Prostate gland (tissue), 2 donors: ENCODE results near the gene C20orf96. TPM values are rescaled to one million over a fixed set of nuclear protein-coding genes. Genes with fewer than 3 reads are reported as not detected.
A peak's percentile ranks its signal among the peaks of the same experiment; 100 is the strongest.
"Not testable (repeated sequence)": the region's sequence is repeated elsewhere in the genome, so short reads cannot be mapped to it uniquely, and the experiment has no call there.

ENCODE experiments used
- DNase-seq: peaks from one replicate; pipeline ENCODE4 v3.0.0-alpha.2; 2019; ENCODE audit warnings: low spot score
- H3K27ac ChIP-seq, 2 donors: fragments of 200-600 bp; sonication (generic); 2 replicates each; pipeline ENCODE4 v1.5.1; 2017 to 2019
- H3K27me3 ChIP-seq: fragments of 200-600 bp; sonication (generic); replicated peaks from 2 replicates; pipeline ENCODE4 v1.5.1; 2019; ENCODE audit not compliant: insufficient read depth
- H3K36me3 ChIP-seq, 2 donors: fragments of 200-600 bp; sonication (generic); 1 replicate in 1 of 2; 2 replicates in 1 of 2; pipeline versions ENCODE4 v1.5.1 to v1.8.1; 2017 to 2019
- H3K4me1 ChIP-seq: fragments of 200-600 bp; sonication (generic); replicated peaks from 2 replicates; pipeline ENCODE4 v1.5.1; 2019
- H3K4me3 ChIP-seq, 2 donors: fragments of 200-600 bp; sonication (generic); 2 replicates each; pipeline ENCODE4 v1.5.1; 2017 to 2019
- H3K9me3 ChIP-seq: fragments of 200-600 bp; sonication (generic); 2 replicates; pipeline ENCODE4 v1.5.1; 2017
- CTCF ChIP-seq, 4 experiments: fragments of 200-600 bp in 2 of 4; fragments of 450-650 bp in 2 of 4; sonication (generic) in 2 of 4; IDR thresholded peaks; 1 replicate in 3 of 4; 2 replicates in 1 of 4; pipeline ENCODE4 v1.5.1; 2016 to 2019; ENCODE audit warnings: antibody characterized with exemption in 4 of 4, mild to moderate bottlenecking in 2 of 4, moderate library complexity in 2 of 4
- POLR2A ChIP-seq: fragments of 450-650 bp; IDR thresholded peaks from one replicate; pipeline ENCODE4 v1.6.1; 2016; ENCODE audit warnings: antibody characterized with exemption, mild to moderate bottlenecking
- POLR2AphosphoS5 ChIP-seq: sonication (generic); formaldehyde crosslinking; IDR thresholded peaks from one replicate; pipeline ENCODE4 v1.6.1; 2017; ENCODE audit warnings: antibody characterized with exemption
- WGBS: methylation state at CpG from one replicate; pipeline ENCODE4 v1.1.5; 2018; 5-methylcytosine and 5-hydroxymethylcytosine counted together
- intact Hi-C: fragments of 100-400 bp; cut with DNase I; formaldehyde crosslinking; loops from one replicate; pipeline ENCODE4 v1.14.2; 2022
- total RNA-seq, 2 donors: library from RNA; depleted of rRNA; stranded (reverse); fragments of >200 nt; gene quantifications; one replicate each; pipeline ENCODE4 v1.1.0, GENCODE V29; 2016

The C20orf96 gene
- total RNA-seq, result 10 to 100 TPM in 1 of 2 donors, 1 to 10 TPM in 1; 4.7 to 16.1 TPM

- intact Hi-C loops, result no loop called here
- Histone ChIP-seq H3K36me3 (no peaks in the 10 kb centered on the region), H3K27ac (peak within 1 kb of the TSS; percentile 81 to 84), H3K9me3 (no peaks in the 10 kb centered on the region), H3K4me1 (no peaks in the 10 kb centered on the region), H3K4me3 (peak within 1 kb of the TSS; percentile 43 to 54), H3K27me3 (no peaks in the 10 kb centered on the region)
- peak; percentile 87 for DNase-seq
- TF ChIP-seq POLR2A (peak; percentile 26), CTCF (IDR thresholded peaks at IDR 0.05) (peak in 2 of 4 experiments; percentile 31 to 53), POLR2AphosphoS5 (peak; percentile 45)
- WGBS, result under 1% methylated on average over 43 of the region's 43 CpGs
These were observed at the start of gene C20orf96 for GRCh38 chr20:290084-290831. Gene C20orf96 (minus strand): TSS chr20:290750. CDS start chr20:290610, 140 bp downstream.

- DNase-seq, intact Hi-C loops, H3K27ac ChIP-seq, H3K27me3 ChIP-seq, H3K9me3 ChIP-seq, H3K4me1 ChIP-seq, H3K4me3 ChIP-seq, H3K36me3 ChIP-seq: not testable (repeated sequence)
- 100% methylated on average over 1 of the region's 1 CpG for WGBS
These were observed 45.5 kb upstream of the C20orf96 start for GRCh38 chr20:336040-336439.

DNA sequence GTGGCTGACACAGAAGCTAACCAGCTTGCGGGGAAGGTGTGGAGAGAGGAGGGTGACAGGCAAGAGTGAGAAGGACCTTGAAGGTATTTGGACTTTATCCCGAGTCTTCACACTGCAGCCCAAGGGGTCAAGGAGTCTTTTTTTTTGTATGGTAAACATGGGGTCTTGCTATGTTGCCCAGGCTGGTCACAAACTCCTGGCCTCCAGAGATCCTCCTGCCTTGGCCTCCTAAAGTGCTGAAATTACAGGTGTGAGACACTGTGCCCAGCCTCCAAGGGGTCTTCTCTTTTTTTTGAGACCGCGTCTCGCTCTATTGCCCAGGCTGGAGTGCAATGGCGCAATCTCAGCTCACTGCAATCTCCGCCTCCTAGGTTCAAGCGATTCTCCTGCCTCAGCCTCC is 44.0 kb upstream of the C20orf96 start:
- Histone ChIP-seq H3K27me3 (no peaks in the 10 kb centered on the region), H3K4me3 (no peak overlapping the region), H3K4me1 (no peaks in the 10 kb centered on the region), H3K9me3 (no peaks in the 10 kb centered on the region), H3K27ac (no peak overlapping the region), H3K36me3 (no peaks in the 10 kb centered on the region)
- DNase-seq, result no peak
- intact Hi-C loops, result no loop called here
- WGBS, result 95% methylated on average over 8 of the region's 8 CpGs
- TF ChIP-seq CTCF (IDR thresholded peaks at IDR 0.05) (no peak), POLR2A (no peak), POLR2AphosphoS5 (no peak)

GRCh38 chr20:330233-331149 is 39.9 kb upstream of the C20orf96 start:
- TF ChIP-seq POLR2AphosphoS5 (no peak), CTCF (IDR thresholded peaks at IDR 0.05) (peak; percentile 47 to 80 (median 66)), POLR2A (peak; percentile 4)
- Histone ChIP-seq H3K9me3 (no peaks in the 10 kb centered on the region), H3K36me3 (no peaks in the 10 kb centered on the region), H3K4me1 (no peaks in the 10 kb centered on the region), H3K27me3 (no peaks in the 10 kb centered on the region), H3K4me3 (no peak overlapping the region), H3K27ac (no peak overlapping the region)
- WGBS, result 48% methylated on average over 16 of the region's 16 CpGs
- intact Hi-C loops, result loop anchor here (2.0 kb wide), 1 partner anchor 64 kb away; no protein-coding TSS in a partner anchor
- DNase-seq, result peak; percentile 22

DNA sequence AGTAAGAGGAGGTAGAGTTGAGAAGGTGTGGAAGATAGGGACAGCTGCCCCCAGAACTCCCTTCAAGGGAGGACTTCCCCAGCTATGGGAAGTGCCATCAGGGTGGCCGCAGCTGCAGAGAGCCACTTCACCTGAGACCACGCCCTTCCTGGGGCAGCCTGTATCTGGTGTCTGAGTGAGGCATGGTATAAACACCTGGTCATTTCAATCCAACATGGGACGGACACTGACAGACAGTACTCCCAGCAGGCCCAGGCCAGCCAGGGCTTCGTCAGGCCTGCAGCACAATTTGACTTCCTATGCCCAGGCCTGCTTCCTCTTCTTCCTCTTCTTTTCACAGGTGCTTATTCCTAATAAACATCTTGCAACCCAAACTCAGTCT is 39.3 kb upstream of the C20orf96 start:
- peaks cover 1% of the 10 kb centered on the region for H3K4me1 ChIP-seq
- DNase-seq, result no peak
- no peak overlapping the region for H3K4me3 ChIP-seq
- no peaks in the 10 kb centered on the region for H3K9me3 ChIP-seq
- TF ChIP-seq POLR2AphosphoS5 (no peak), POLR2A (no peak), CTCF (IDR thresholded peaks at IDR 0.05) (no peak)
- H3K27ac ChIP-seq, result peak overlapping the region in 1 of 2 donors; percentile 97
- 74% methylated on average over 4 of the region's 4 CpGs for WGBS
- no peaks in the 10 kb centered on the region for H3K36me3 ChIP-seq
- H3K27me3 ChIP-seq, result no peaks in the 10 kb centered on the region
- intact Hi-C loops, result loop anchor here (2.0 kb wide), 1 partner anchor 63 kb away; no protein-coding TSS in a partner anchor
